Aorta (tissue), 5 donors: Measurements from ENCODE around the gene BRDT. TPM values are rescaled to one million over a fixed set of nuclear protein-coding genes. Genes with fewer than 3 reads are reported as not detected.

ENCODE experiments used
- ATAC-seq: fragments of 200-7000 bp; cut with Tn5 transposase; one replicate; pipeline ENCODE4 v1.9.1; 2022; ENCODE audit warnings: moderate library complexity; ENCODE audit not compliant: low FRiP score
- DNase-seq, 2 donors: peaks; one replicate each; pipeline ENCODE4 v3.0.0-alpha.2; 2020
- H3K27ac ChIP-seq, 2 donors: one replicate each; pipeline ENCODE4 v1.5.1; 2013; ENCODE audit warnings: low read length in 2 of 2, mild to moderate bottlenecking in 2 of 2, moderate library complexity in 2 of 2, control low read depth in 1 of 2, inconsistent platforms in 1 of 2, low read depth in 1 of 2
- H3K27me3 ChIP-seq, 2 donors: one replicate each; pipeline ENCODE4 v1.6.1; 2013; ENCODE audit warnings: control low read depth in 1 of 2, low read length in 1 of 2, mild to moderate bottlenecking in 1 of 2, moderate library complexity in 1 of 2; ENCODE audit not compliant: insufficient read depth in 2 of 2, control insufficient read depth in 1 of 2
- H3K36me3 ChIP-seq, 2 donors: one replicate each; pipeline ENCODE4 v1.6.1; 2013; ENCODE audit warnings: control low read depth in 1 of 2, low read length in 1 of 2, mild to moderate bottlenecking in 1 of 2; ENCODE audit not compliant: insufficient read depth in 2 of 2, control insufficient read depth in 1 of 2
- H3K4me1 ChIP-seq, 2 donors: one replicate each; pipeline ENCODE4 v1.6.1; 2013; ENCODE audit warnings: low read length in 2 of 2, control low read depth in 1 of 2, mild to moderate bottlenecking in 1 of 2, moderate library complexity in 1 of 2; ENCODE audit not compliant: insufficient read depth in 2 of 2, control insufficient read depth in 1 of 2
- H3K4me3 ChIP-seq, 2 donors: one replicate each; pipeline ENCODE4 v1.5.1; 2013; ENCODE audit warnings: low read length in 2 of 2, control low read depth in 1 of 2, mild to moderate bottlenecking in 1 of 2
- H3K9me3 ChIP-seq: one replicate; pipeline ENCODE4 v1.6.1; 2013; ENCODE audit warnings: mild to moderate bottlenecking, low read length; ENCODE audit not compliant: control insufficient read depth
- WGBS, 2 donors: extraction: QIAGEN DNeasy Blood & Tissue Kit; methylation state at CpG; one replicate each; pipeline ENCODE4 v1.1.7; 2013; 5-methylcytosine and 5-hydroxymethylcytosine counted together
- intact Hi-C, 2 donors: fragments of 100-400 bp; cut with DNase I; formaldehyde crosslinking; loops; one replicate each; pipeline versions ENCODE4 v1.14.2 to v1.15.0; 2022
- polyA plus RNA-seq, 2 donors: library from polyadenylated mRNA; stranded (reverse); fragments of 200-250 nt; gene quantifications; one replicate each; pipeline ENCODE4 v1.2.3, GENCODE V29; 2013
- total RNA-seq, 2 donors: library from RNA; stranded (reverse); fragmentation: NEBNext Ultra II Directional; extraction: Animal tissue kit (Norgen Biotek cat#: 25700); gene quantifications; one replicate each; pipeline ENCODE4 v1.2.1, GENCODE V29; 2021
- donor health status: healthy with polysubstance abuse.
- donor health status: Bipolar disorder and iron deficiency.
- donor health status: DM: no; HTN: no; CAD: no.
- donor health status: DM: no; HTN: no; CAD: no.
- donor health status: DM: yes; HTN: yes; CAD: no.

Gene BRDT
- total and polyA plus RNA-seq, 4 donors = not detected

DNA sequence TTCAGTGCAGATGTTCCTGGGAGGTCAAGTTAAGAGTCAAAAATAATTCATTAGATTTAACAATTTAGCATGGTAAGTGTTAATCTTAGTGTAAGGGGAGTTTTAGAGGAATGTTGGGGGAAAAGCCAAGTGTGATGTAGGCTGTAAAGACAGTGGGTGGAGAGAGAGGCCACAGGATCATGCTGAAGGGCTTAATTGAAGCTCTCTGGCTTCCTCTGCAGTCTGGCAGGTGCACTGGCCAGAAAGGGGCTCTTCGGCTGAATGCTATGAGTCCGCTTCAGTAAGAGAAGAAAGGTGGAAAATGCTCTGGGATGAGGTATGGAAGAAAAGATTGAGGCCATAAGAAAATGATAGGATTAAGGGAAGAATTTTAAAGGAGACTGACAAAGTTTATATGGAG is 3.0 kb downstream of the BRDT start:
- ATAC-seq = no peak
- Histone ChIP-seq H3K4me3 (no peak overlapping the region), H3K27ac (no peak overlapping the region), H3K27me3 (no peaks in the 10 kb centered on the region), H3K4me1 (no peaks in the 10 kb centered on the region), H3K36me3 (no peaks in the 10 kb centered on the region), H3K9me3 (no peaks in the 10 kb centered on the region)
- intact Hi-C loops = no loop called here
- DNase-seq = no peak
- 44 to 46% methylated on average over 2 of the region's 2 CpGs for WGBS, 2 donors

DNA sequence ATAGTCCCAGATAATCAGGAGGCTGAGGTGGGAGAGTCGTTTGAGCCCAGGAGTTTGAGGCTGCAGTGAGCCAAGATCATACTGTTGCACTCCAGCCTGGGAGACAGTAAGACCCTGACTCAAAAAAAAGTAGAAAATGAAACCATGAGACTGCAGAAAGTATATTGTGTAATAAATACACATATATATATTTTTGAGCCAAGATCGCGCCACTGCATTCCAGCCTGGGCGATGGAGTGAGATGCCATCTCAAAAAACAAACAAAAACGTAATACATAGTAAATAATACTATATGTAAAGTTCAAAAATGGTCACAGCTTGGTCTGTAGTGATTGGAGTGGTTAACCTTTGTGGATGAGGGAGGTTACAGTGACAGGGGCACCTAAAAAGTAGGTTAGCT is 9.7 kb downstream of the BRDT start:
- no peaks in the 10 kb centered on the region for H3K4me1 ChIP-seq
- H3K27ac ChIP-seq = no peak overlapping the region
- no peaks in the 10 kb centered on the region for H3K36me3 ChIP-seq
- WGBS, 2 donors = 74 to 75% methylated on average over 5 of the region's 5 CpGs
- DNase-seq (no peak), ATAC-seq (no peak)
- intact Hi-C loops = no loop called here
- H3K4me3 ChIP-seq = no peak overlapping the region
- no peaks in the 10 kb centered on the region for H3K9me3 ChIP-seq
- no peaks in the 10 kb centered on the region for H3K27me3 ChIP-seq

GRCh38 chr1:91968334-91968733 is 19.1 kb downstream of the BRDT start:
- WGBS, 2 donors = 69% methylated on average over 2 of the region's 2 CpGs
- H3K27ac ChIP-seq = no peak overlapping the region
- H3K4me1 ChIP-seq = no peaks in the 10 kb centered on the region
- ATAC-seq = no peak
- no peaks in the 10 kb centered on the region for H3K27me3 ChIP-seq
- DNase-seq = no peak
- H3K36me3 ChIP-seq = no peaks in the 10 kb centered on the region
- H3K9me3 ChIP-seq = no peaks in the 10 kb centered on the region
- no peak overlapping the region for H3K4me3 ChIP-seq
- intact Hi-C loops = no loop called here

DNA sequence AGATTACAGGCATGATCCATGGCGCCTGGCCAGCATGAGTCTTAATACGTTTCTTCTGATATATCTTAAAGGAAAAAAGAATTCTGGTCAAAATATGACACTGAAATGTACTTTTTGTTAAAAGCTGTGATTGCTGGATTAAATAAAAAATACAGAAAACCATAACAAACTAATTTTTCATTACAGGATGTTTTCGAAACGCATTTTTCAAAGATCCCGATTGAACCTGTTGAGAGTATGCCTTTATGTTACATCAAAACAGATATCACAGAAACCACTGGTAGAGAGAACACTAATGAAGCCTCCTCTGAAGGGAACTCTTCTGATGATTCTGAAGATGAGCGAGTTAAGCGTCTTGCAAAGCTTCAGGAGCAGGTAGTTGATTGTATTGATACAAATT is 30.2 kb downstream of the BRDT start:
- Histone ChIP-seq H3K9me3 (no peaks in the 10 kb centered on the region), H3K36me3 (no peaks in the 10 kb centered on the region), H3K27ac (no peak overlapping the region), H3K4me3 (no peak overlapping the region), H3K4me1 (no peaks in the 10 kb centered on the region), H3K27me3 (no peaks in the 10 kb centered on the region)
- 82 to 86% methylated on average over 7 of the region's 7 CpGs for WGBS, 2 donors
- DNase-seq (no peak), ATAC-seq (no peak)
- intact Hi-C loops = no loop called here

DNA sequence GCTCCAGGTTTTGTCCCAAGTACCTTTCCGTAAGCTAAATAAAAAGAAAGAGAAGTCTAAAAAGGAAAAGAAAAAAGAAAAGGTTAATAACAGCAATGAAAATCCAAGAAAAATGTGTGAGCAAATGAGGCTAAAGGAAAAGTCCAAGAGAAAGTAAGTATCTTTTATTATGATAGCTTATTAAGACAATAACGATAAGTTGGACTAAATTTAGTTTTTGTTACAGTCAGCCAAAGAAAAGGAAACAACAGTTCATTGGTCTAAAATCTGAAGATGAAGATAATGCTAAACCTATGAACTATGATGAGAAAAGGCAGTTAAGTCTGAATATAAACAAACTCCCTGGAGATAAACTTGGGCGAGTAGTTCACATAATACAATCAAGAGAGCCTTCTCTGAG is 31.5 kb downstream of the BRDT start:
- Histone ChIP-seq H3K9me3 (no peaks in the 10 kb centered on the region), H3K4me3 (no peak overlapping the region), H3K36me3 (no peaks in the 10 kb centered on the region), H3K27ac (no peak overlapping the region), H3K27me3 (no peaks in the 10 kb centered on the region), H3K4me1 (no peaks in the 10 kb centered on the region)
- 63 to 65% methylated on average over 3 of the region's 3 CpGs for WGBS, 2 donors
- DNase-seq (no peak), ATAC-seq (no peak)
- intact Hi-C loops = no loop called here

DNA sequence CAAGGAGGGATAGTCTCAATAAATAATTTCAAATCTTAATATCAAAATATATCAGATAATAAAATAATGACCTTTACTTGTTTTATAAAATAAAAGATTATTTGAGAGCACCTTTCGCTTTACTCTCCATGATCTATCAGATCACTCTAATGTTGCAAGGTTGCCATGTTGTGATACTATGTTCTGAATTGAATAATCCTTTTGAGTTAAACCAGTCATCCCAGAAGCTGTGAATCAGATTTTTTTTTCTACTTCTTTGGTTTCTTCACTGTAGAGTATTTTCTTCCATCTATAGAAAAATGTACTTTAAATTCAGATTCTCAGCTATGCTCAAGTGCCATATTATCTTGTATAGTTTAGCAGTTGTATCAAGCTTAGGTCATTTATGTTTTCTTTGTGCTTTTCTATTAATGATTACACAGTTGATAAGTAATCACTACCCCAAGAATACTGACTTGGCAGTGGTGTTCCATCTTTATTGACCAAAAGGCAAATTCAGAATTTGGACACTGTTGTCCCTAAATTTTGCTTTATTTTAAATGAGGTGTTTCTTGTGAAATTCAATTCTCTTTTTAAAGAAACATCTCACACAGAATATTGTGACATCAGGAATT is 32.9 kb downstream of the BRDT start:
- Histone ChIP-seq H3K27ac (no peak overlapping the region), H3K4me3 (no peak overlapping the region), H3K36me3 (no peaks in the 10 kb centered on the region), H3K4me1 (no peaks in the 10 kb centered on the region), H3K9me3 (no peaks in the 10 kb centered on the region), H3K27me3 (no peaks in the 10 kb centered on the region)
- 57 to 64% methylated on average over 1 of the region's 1 CpG for WGBS, 2 donors
- no peak for ATAC-seq
- intact Hi-C loops = no loop called here
- DNase-seq = no peak

- WGBS, 2 donors = 80 to 92% methylated on average over 1 of the region's 1 CpG
- DNase-seq = no peak
- intact Hi-C loops = loop anchor here in 1 of 2 donors (10.0 kb wide), 1 partner anchor 302 kb away; the partner anchor contains the start of genes GLMN and RPAP2
Observed at GRCh38 chr1:91993256-91993655, 44.1 kb downstream of the BRDT start.

DNA sequence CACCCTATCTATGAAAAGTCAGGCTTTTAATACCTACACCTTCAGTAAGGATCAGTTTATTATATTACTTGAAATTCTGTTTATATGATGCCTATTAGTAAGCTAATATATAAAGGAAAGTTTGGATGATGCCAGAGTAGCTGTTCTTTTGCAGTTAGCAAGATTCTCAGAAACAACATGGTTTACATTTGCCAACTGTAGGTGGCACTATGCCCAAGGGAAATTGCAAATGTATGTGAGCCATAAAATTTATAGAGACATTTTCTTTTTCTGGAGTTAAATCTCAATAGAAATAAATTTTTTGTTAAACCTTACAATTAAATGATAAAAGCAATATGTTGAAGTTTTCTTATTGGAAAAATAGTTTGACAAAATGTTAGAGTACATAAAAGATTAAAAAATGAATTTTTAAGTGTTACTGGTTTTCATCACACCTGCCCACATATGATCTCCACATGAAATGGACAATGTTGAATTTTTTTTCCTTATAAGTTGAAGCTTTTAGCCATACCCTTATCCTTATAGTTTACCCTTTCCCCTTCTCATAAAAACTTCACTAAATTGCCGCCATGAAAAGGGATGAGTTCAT is 48.5 kb downstream of the BRDT start:
- Histone ChIP-seq H3K27ac (no peak overlapping the region), H3K27me3 (no peaks in the 10 kb centered on the region), H3K4me3 (no peak overlapping the region), H3K4me1 (no peaks in the 10 kb centered on the region), H3K9me3 (no peaks in the 10 kb centered on the region), H3K36me3 (no peaks in the 10 kb centered on the region)
- intact Hi-C loops = loop anchor here in 1 of 2 donors (10.0 kb wide), 1 partner anchor 297 kb away; the partner anchor contains the start of genes GLMN and RPAP2
- 72 to 78% methylated on average over 1 of the region's 1 CpG for WGBS, 2 donors
- DNase-seq (no peak), ATAC-seq (no peak)

More at GRCh38 chr1:91993256-91993655, 44.1 kb downstream of the BRDT start:
- ATAC-seq = no peak
- no peaks in the 10 kb centered on the region for H3K4me1 ChIP-seq
- no peaks in the 10 kb centered on the region for H3K36me3 ChIP-seq
- H3K9me3 ChIP-seq = no peaks in the 10 kb centered on the region
- no peak overlapping the region for H3K27ac ChIP-seq
- H3K4me3 ChIP-seq = no peak overlapping the region
- no peaks in the 10 kb centered on the region for H3K27me3 ChIP-seq

GRCh38 chr1:92004129-92004528 is 54.9 kb downstream of the BRDT start:
- no peaks in the 10 kb centered on the region for H3K27me3 ChIP-seq
- intact Hi-C loops = no loop called here
- no peaks in the 10 kb centered on the region for H3K36me3 ChIP-seq
- no peak overlapping the region for H3K4me3 ChIP-seq
- H3K4me1 ChIP-seq = no peaks in the 10 kb centered on the region
- ATAC-seq (no peak), DNase-seq (no peak)
- H3K27ac ChIP-seq = no peak overlapping the region
- H3K9me3 ChIP-seq = no peaks in the 10 kb centered on the region
